ENCODE data around the gene SRM. TPM values are rescaled to one million over a fixed set of nuclear protein-coding genes. Genes with fewer than 3 reads are reported as not detected.

The SRM gene
- total and polyA plus RNA-seq, 2 donors (not counting 1 experiment from before 2014, with no cell fraction given), result 13.0 to 95.4 TPM

DNA sequence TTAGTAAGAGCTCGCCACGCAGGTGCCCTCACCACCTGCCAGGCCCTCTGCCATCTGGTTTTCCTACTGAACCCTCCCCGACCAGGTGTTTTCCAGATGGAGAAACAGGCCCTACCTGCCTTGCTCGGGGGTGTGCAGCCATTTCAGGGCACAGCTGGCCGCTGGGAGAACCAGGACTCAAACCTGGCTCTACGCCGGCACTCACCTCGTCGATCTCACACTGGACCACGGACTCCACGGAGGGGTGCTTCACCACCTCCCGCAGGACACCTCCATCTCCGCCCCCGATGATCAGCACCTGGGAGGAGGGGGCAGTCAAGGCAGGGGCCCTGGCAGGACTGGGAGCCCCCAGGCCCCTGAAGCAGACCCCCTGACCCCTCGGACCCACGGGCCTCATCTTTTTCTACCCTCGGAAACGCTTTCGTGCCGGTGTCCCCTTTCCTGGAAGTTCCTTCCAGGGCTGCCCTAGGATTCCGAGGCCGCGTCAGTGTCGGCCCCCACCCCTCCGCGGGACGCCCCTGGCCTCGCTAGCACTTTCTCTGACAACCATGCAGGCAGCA is 1.1 kb downstream of the SRM start:
- Histone ChIP-seq H2AFZ (ENCODE audit: low read length) (no peak overlapping the region), H3K79me2 (ENCODE audit: control insufficient read depth, insufficient read depth, low read length) (peaks cover 19% of the 10 kb centered on the region), H3K9me3 (ENCODE audit: control insufficient read depth, insufficient read depth, low read depth, low read length) (no peaks in the 10 kb centered on the region), H3K27ac (ENCODE audit: insufficient read depth, low read length) (peak overlapping the region; percentile 59), H3K4me2 (ENCODE audit: extremely low read depth, insufficient read depth, low read length) (peak overlapping the region; percentile 93), H3K4me3 (replicated peaks in 1 of 4; ENCODE audit: control extremely low read depth in 1 of 4, insufficient read depth in 1 of 4, low read depth in 3 of 4, low read length in 4 of 4) (peak overlapping the region; percentile 79 to 92 (median 88)), H3K9ac (ENCODE audit: insufficient read depth, low read length) (peak overlapping the region; percentile 84), H4K20me1 (ENCODE audit: control insufficient read depth, extremely low read depth, insufficient read depth, low read length) (no peaks in the 10 kb centered on the region), H3K27me3 (ENCODE audit: control insufficient read depth, insufficient read depth, low read length) (no peaks in the 10 kb centered on the region), H3K4me1 (ENCODE audit: control insufficient read depth, extremely low read depth, insufficient read depth, low read length) (no peaks in the 10 kb centered on the region), H3K36me3 (ENCODE audit: control insufficient read depth, insufficient read depth, low read length) (peaks cover 17% of the 10 kb centered on the region)
- TF ChIP-seq, protein P1, sequence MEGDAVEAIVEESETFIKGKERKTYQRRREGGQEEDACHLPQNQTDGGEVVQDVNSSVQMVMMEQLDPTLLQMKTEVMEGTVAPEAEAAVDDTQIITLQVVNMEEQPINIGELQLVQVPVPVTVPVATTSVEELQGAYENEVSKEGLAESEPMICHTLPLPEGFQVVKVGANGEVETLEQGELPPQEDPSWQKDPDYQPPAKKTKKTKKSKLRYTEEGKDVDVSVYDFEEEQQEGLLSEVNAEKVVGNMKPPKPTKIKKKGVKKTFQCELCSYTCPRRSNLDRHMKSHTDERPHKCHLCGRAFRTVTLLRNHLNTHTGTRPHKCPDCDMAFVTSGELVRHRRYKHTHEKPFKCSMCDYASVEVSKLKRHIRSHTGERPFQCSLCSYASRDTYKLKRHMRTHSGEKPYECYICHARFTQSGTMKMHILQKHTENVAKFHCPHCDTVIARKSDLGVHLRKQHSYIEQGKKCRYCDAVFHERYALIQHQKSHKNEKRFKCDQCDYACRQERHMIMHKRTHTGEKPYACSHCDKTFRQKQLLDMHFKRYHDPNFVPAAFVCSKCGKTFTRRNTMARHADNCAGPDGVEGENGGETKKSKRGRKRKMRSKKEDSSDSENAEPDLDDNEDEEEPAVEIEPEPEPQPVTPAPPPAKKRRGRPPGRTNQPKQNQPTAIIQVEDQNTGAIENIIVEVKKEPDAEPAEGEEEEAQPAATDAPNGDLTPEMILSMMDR (conservative IDR thresholded peaks at IDR 0.05 in 1 of 2, IDR thresholded peaks at IDR 0.05 in 1 of 2; ENCODE audit: low read depth in 1 of 2, low read length in 2 of 2), result no peak
- no peak for TF ChIP-seq EZH2 (IDR thresholded peaks at IDR 0.05; ENCODE audit: low read length, missing control alignments)
- no peak for DNase-seq (ENCODE audit: low read depth in 2 of 2)

DNA sequence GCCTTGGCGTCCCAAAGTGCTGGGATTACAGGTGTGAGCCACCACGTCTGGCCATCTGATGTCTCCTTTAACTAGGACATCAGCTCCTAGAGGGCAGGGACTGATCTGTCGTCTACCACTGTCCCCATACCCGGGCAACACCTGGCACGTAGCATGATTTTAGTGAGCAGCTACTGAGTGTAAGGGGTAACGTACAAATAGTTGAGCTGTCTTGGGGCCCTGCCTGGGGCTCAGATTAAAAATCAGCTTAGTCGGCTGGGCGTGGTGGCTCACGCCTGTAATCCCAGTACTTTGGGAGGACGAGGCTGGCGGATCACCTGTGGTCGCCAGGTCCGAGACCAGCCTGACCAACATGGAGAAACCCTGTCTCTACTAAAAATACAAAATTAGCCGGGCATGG is 1.8 kb downstream of the SRM start:
- H3K79me2 ChIP-seq (ENCODE audit: control insufficient read depth, insufficient read depth, low read length), result peaks cover 19% of the 10 kb centered on the region
- H3K27me3 ChIP-seq (ENCODE audit: control insufficient read depth, insufficient read depth, low read length), result no peaks in the 10 kb centered on the region
- H3K36me3 ChIP-seq (ENCODE audit: control insufficient read depth, insufficient read depth, low read length), result peaks cover 17% of the 10 kb centered on the region
- H3K9me3 ChIP-seq (ENCODE audit: control insufficient read depth, insufficient read depth, low read depth, low read length), result no peaks in the 10 kb centered on the region
- no peak overlapping the region for H3K9ac ChIP-seq (ENCODE audit: insufficient read depth, low read length)
- H3K4me2 ChIP-seq (ENCODE audit: extremely low read depth, insufficient read depth, low read length), result no peak overlapping the region
- no peak for DNase-seq (ENCODE audit: low read depth in 2 of 2)
- TF ChIP-seq, protein P1 (conservative IDR thresholded peaks at IDR 0.05 in 1 of 2, IDR thresholded peaks at IDR 0.05 in 1 of 2; ENCODE audit: low read depth in 1 of 2, low read length in 2 of 2), result no peak
- no peak for TF ChIP-seq EZH2 (IDR thresholded peaks at IDR 0.05; ENCODE audit: low read length, missing control alignments)
- H3K4me1 ChIP-seq (ENCODE audit: control insufficient read depth, extremely low read depth, insufficient read depth, low read length), result no peaks in the 10 kb centered on the region
- no peak overlapping the region for H3K27ac ChIP-seq (ENCODE audit: insufficient read depth, low read length)
- no peak overlapping the region for H3K4me3 ChIP-seq (replicated peaks in 1 of 4; ENCODE audit: control extremely low read depth in 1 of 4, insufficient read depth in 1 of 4, low read depth in 3 of 4, low read length in 4 of 4)
- H2AFZ ChIP-seq (ENCODE audit: low read length), result no peak overlapping the region
- no peaks in the 10 kb centered on the region for H4K20me1 ChIP-seq (ENCODE audit: control insufficient read depth, extremely low read depth, insufficient read depth, low read length)

DNA sequence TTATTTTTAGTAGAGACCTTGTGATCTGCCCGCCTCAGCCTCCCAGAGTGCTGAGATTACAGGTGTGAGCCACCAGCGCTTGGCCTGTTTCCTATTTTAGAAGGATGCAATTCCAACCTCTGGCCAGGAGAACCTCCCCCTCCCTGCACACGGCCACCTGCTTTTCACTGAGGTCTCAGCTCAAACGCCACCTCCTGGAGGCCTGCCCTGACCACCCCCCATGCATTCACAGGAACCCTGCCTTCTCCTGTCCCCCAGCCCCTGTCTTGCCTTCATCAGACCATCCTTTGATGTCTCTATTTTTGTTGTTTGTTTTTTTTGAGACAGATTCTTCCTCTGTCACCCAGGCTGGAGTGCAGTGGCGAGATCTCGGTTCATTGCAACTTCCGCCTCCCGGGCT is 2.3 kb downstream of the SRM start:
- Histone ChIP-seq H3K27ac (ENCODE audit: insufficient read depth, low read length) (no peak overlapping the region), H3K4me3 (replicated peaks in 1 of 4; ENCODE audit: control extremely low read depth in 1 of 4, insufficient read depth in 1 of 4, low read depth in 3 of 4, low read length in 4 of 4) (no peak overlapping the region), H3K79me2 (ENCODE audit: control insufficient read depth, insufficient read depth, low read length) (peaks cover 19% of the 10 kb centered on the region), H2AFZ (ENCODE audit: low read length) (no peak overlapping the region), H3K9me3 (ENCODE audit: control insufficient read depth, insufficient read depth, low read depth, low read length) (no peaks in the 10 kb centered on the region), H3K36me3 (ENCODE audit: control insufficient read depth, insufficient read depth, low read length) (peaks cover 17% of the 10 kb centered on the region), H3K27me3 (ENCODE audit: control insufficient read depth, insufficient read depth, low read length) (no peaks in the 10 kb centered on the region), H3K4me2 (ENCODE audit: extremely low read depth, insufficient read depth, low read length) (no peak overlapping the region), H3K9ac (ENCODE audit: insufficient read depth, low read length) (no peak overlapping the region), H4K20me1 (ENCODE audit: control insufficient read depth, extremely low read depth, insufficient read depth, low read length) (no peaks in the 10 kb centered on the region), H3K4me1 (ENCODE audit: control insufficient read depth, extremely low read depth, insufficient read depth, low read length) (no peaks in the 10 kb centered on the region)
- DNase-seq (ENCODE audit: low read depth in 2 of 2), result no peak
- TF ChIP-seq, protein P1 (conservative IDR thresholded peaks at IDR 0.05 in 1 of 2, IDR thresholded peaks at IDR 0.05 in 1 of 2; ENCODE audit: low read depth in 1 of 2, low read length in 2 of 2), result no peak
- no peak for TF ChIP-seq EZH2 (IDR thresholded peaks at IDR 0.05; ENCODE audit: low read length, missing control alignments)

All from fibroblast of lung (primary cell).